ENCODE measurements around the gene CSNK1A1. TPM values are rescaled to one million over a fixed set of nuclear protein-coding genes. Genes with fewer than 3 reads are reported as not detected.

Gene CSNK1A1
- total and polyA plus RNA-seq, 2 of the 4 experiments (the other 2 are of a cell fraction) = 140 to 419 TPM

GRCh38 chr5:149495673-149496072 lies 55.6 kb downstream of the CSNK1A1 start:
- no peak overlapping the region; the same call in 1 of the 2 replicates for H3K56ac ChIP-seq (ENCODE audit: extremely low read depth, insufficient read depth, low read length)

More at GRCh38 chr5:149495673-149496072, 55.6 kb downstream of the CSNK1A1 start:
- BruUV-seq (replicated peaks) = no TSS peak
- Histone ChIP-seq H3K4me3 (ENCODE audit: insufficient read depth, low read depth, low read length) (no peak overlapping the region), H3K27me3 (ENCODE audit: control insufficient read depth, insufficient read depth, low read length) (no peaks in the 10 kb centered on the region), H3K14ac (replicated peaks; ENCODE audit: low read depth, low read length) (no peak overlapping the region), H3K4me1 (ENCODE audit: control insufficient read depth, insufficient read depth, low read length) (peaks cover 11% of the 10 kb centered on the region), H3K23ac (ENCODE audit: low read depth, low read length) (no peak overlapping the region), H3K9me3 (ENCODE audit: control insufficient read depth, insufficient read depth, low read length) (no peaks in the 10 kb centered on the region), H3K79me1 (ENCODE audit: low read depth in 1 of 2, low read length in 2 of 2) (peaks cover 13 to 55% of the 10 kb centered on the region in 2 experiments; a peak in 3 of 4 replicates), H2BK20ac (ENCODE audit: low read depth, low read length) (no peak overlapping the region), H3K4me2 (ENCODE audit: low read depth, low read length) (no peak overlapping the region), H4K20me1 (ENCODE audit: insufficient read depth, low read length) (no peaks in the 10 kb centered on the region), H4K91ac (ENCODE audit: insufficient read depth, low read depth, low read length) (no peak overlapping the region), H2AK5ac (ENCODE audit: low read depth, low read length) (no peak overlapping the region), H3K9me1 (ENCODE audit: insufficient read depth, low read length) (peaks cover 2% of the 10 kb centered on the region), H3K9ac (ENCODE audit: low read depth, low read length) (0 out of 2 replicates have a peak overlapping the region, but pooled peaks have one; percentile 36), H2AK9ac (replicated peaks; ENCODE audit: low read depth, low read length, poor library complexity) (no peak overlapping the region), H3K27ac (ENCODE audit: insufficient read depth, low read length) (no peak overlapping the region; the same call in 1 of the 2 replicates), H2BK15ac (ENCODE audit: low read depth, low read length) (no peak overlapping the region), H2BK120ac (ENCODE audit: low read depth, low read length) (no peak overlapping the region), H2BK5ac (ENCODE audit: low read depth, low read length, poor library complexity, severe bottlenecking) (peak overlapping the region; percentile 93), H4K8ac (ENCODE audit: low read depth in 2 of 2, low read length in 2 of 2) (peak overlapping the region in 1 of 2 experiments; percentile 12; a peak in 1 of 4 replicates), H4K5ac (ENCODE audit: low read depth, low read length) (no peak overlapping the region), H3K18ac (ENCODE audit: low read depth, low read length) (peak overlapping the region; percentile 86; the same call in 1 of the 2 replicates), H3K4ac (ENCODE audit: low read depth, low read length) (no peak overlapping the region), H2AFZ (replicated peaks; ENCODE audit: low read length, poor library complexity) (no peak overlapping the region), H3K36me3 (ENCODE audit: control insufficient read depth, insufficient read depth, low read length) (peaks cover 24% of the 10 kb centered on the region)
- ChIA-PET POLR2A (ENCODE audit: unreplicated experiment) (no interaction called here), CTCF (interaction anchor here (1.0 kb wide), 1 partner anchor 9 kb away, joined by 3 read pairs; no protein-coding TSS in a partner anchor)
- in situ Hi-C loops (cut with MboI; ENCODE audit: low sequenced_read_pairs) (no loop called here), intact Hi-C loops (cut with micrococcal nuclease) (loop anchor here (2.0 kb wide), 2 partner anchors 47 to 55 kb away; partner anchors contain the start of gene CSNK1A1), dilution Hi-C loops (cut with HindIII; ENCODE audit: low sequenced_read_pairs, unreplicated experiment) (no loop called here)
- no peak for DNase-seq
- TF ChIP-seq POLR2A (IDR thresholded peaks at IDR 0.05; ENCODE audit: low read depth, low read length) = no peak
- no peak for TF ChIP-seq CEBPB (IDR thresholded peaks at IDR 0.05; ENCODE audit: low read depth, low read length)
- no peak for TF ChIP-seq MXI1 (IDR thresholded peaks at IDR 0.05; ENCODE audit: borderline replicate concordance, low read depth, low read length)
- TF ChIP-seq RCOR1 (IDR thresholded peaks at IDR 0.05; ENCODE audit: insufficient replicate concordance, low read length) = no peak
- no peak for TF ChIP-seq RAD21 (IDR thresholded peaks at IDR 0.05; ENCODE audit: low read length)
- TF ChIP-seq CHD1 (IDR thresholded peaks at IDR 0.05; ENCODE audit: low read depth, low read length) = no peak
- no peak for TF ChIP-seq CTCF (conservative IDR thresholded peaks at IDR 0.05; ENCODE audit: low read depth, low read length)
- TF ChIP-seq ELK1 (IDR thresholded peaks at IDR 0.05; ENCODE audit: borderline replicate concordance, low read depth, low read length) = no peak
- no peak for TF ChIP-seq MAZ (IDR thresholded peaks at IDR 0.05; ENCODE audit: borderline replicate concordance, low read depth, low read length)
- TF ChIP-seq FOS (IDR thresholded peaks at IDR 0.05; ENCODE audit: low read depth, low read length) = no peak
- no peak for TF ChIP-seq SMC3 (IDR thresholded peaks at IDR 0.05; ENCODE audit: low read depth, low read length)
- no peak for TF ChIP-seq RFX5 (IDR thresholded peaks at IDR 0.05; ENCODE audit: low read depth, low read length)
- TF ChIP-seq MAFK (IDR thresholded peaks at IDR 0.05; ENCODE audit: low read depth, low read length) = no peak
- no peak for TF ChIP-seq BHLHE40 (IDR thresholded peaks at IDR 0.05; ENCODE audit: low read depth, low read length)
- no peak for TF ChIP-seq NFE2L2 (IDR thresholded peaks at IDR 0.05; ENCODE audit: low read depth, low read length)
- no peak for TF ChIP-seq USF2 (IDR thresholded peaks at IDR 0.05; ENCODE audit: low read depth, low read length)
- ATAC-seq (ENCODE audit: low read depth) = no peak
- WGBS, 2 experiments (ENCODE audit: extremely low coverage in 2 of 2, insufficient read length in 1 of 2) = no CpG with 5 or more reads among the region's 2 CpGs
